ENCODE measurements around the gene ARL14.

Gene ARL14

DNA sequence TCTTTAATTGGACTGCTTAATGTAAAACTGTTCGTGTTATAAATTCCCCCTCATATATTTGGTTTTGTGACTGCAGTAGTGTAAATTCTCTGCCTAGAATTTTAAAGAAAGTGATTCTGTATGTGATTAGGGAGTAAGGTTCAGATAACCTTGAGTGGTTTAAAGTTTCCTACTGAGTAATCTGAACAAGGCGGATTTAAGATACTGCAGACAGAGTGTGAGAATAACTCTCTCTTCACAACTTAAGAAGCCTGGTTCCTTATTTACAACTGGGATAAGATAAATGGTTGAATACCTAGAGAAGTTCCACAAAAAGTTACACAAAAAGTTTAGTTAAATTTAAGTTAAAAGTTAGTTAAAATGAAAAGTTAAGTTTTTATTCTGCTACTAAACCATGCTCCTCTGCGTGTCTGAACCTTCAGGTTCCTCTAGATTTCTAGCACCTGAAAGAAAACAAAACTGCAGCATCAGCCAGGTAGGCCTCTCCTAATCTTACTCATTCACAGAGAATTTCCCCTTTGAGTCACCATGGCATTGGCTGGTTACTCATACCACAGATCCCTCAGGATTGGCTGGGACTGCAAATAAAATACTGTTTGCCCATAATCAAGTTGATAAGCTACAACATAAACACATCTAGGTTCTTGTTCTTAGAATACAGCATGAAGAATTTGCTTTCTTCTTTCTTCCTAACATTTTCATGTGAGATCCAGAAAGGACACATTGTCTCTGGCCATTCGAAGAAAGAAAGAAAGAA, at the start of gene ARL14:
Gene ARL14 (plus strand): TSS at position 614 of the 757 bp plus-strand sequence. CDS start 187 bp downstream, outside the sequence.
- DNase-seq (ENCODE audit: low spot score) = no peak

- DNase-seq (ENCODE audit: low spot score) = no peak
Observed at GRCh38 chr3:160629491-160629890, 47.5 kb upstream of the ARL14 start.

GRCh38 chr3:160633361-160634083, 43.4 kb upstream of the ARL14 start:
- DNase-seq (ENCODE audit: low spot score) = no peak

DNA sequence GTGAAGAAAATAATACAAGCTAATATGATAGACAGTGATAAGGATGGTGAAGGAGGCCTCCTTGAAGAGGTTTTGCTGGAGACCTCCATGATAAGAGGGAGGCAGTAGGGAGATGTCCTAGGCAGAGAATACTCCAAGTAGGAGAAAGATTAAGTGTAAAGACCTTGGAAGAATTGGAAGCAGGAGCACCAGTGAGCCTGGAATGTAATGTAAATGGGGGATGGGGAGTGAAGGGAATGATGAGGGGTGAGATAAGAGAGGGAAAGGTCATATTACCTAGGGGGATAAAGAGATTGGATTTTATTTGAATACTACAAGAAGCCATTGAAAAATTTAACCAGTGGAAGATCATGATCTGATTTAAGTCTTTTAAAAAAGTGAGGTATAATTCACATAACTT, 41.7 kb upstream of the ARL14 start:
- DNase-seq (ENCODE audit: low spot score) = no peak

- DNase-seq (ENCODE audit: low spot score) = no peak
Observed at GRCh38 chr3:160637086-160637485, 39.9 kb upstream of the ARL14 start.

- no peak for DNase-seq (ENCODE audit: low spot score)
Observed at GRCh38 chr3:160638184-160638583, 38.8 kb upstream of the ARL14 start.

- DNase-seq (ENCODE audit: low spot score) = no peak
Observed at GRCh38 chr3:160641665-160642309, 35.2 kb upstream of the ARL14 start.

DNA sequence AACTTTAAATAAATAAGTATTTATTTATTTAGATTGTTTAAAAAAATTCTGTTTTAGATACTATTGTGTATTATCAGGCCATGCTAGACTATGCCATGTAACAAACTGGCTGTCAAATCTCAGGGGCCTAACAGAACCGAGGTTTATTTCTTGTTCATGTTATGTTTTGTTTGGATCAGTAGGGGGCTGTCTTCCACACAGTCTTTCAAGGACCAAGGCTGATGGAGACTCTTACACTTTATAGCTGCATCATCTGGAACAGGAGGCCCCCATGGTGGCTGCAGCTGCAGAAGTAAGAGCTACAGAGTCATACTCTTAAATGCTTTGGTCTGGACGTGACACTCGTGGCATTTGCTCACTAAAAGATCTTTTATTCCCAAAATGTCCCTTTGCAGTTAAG, 33.0 kb upstream of the ARL14 start:
- peak; percentile 62 for DNase-seq (ENCODE audit: low spot score)

DNA sequence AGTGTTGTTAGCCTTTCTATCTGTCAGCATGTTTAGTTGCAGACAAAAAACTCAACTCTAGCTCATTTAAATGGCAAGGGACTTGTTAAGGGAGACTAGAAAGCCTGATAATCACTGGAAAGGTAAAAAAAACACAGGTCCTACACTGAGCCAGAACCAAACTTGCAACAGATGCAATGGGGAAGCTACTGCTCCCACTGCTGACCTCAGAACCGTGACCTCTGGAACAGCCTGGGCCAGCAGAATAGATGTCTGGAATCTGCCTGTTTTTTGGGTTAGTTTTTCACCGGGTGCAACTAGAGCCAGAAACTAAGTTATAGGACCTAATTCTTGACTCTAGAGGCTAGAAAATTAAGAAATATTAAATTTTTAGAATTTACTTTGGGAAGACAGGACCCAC, 32.5 kb upstream of the ARL14 start:
- no peak for DNase-seq (ENCODE audit: low spot score)

DNA sequence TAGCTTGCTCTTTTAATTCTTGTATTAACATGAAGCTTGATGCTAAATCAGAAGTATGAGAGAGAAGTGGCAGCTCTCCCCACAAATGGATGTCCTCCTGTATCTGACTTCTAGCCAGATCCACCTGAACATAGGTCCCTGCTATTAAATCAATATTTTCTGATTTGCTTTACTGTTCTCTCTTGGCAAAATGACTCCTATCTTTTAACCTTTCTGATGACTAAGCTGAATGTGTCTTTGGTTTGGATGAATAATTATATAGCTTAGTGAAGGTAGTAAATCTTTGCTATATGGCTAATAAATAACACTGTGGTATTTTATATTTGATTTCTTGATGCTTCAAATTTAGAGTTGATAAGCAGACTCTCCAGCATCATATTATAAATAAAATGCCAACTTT, 28.3 kb upstream of the ARL14 start:
- no peak for DNase-seq (ENCODE audit: low spot score)

DNA sequence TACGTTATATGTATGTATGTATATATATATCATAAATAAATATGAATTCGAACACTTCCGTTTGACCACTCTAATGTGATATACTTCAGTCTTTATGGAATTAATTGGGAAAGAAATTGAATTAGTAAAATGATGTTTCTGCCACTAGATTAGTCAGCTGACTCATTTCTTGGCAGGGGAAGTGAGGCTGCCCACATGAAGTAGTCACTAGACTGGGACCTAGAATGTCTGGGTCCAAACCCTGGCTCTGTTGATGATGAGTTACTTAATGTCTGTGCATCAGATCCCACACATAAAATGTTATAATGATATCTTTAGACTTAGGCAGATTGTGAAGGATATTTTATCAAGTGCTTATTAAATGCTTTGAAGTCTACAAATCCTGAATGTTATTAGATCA, 27.4 kb upstream of the ARL14 start:
- no peak for DNase-seq (ENCODE audit: low spot score)

DNA sequence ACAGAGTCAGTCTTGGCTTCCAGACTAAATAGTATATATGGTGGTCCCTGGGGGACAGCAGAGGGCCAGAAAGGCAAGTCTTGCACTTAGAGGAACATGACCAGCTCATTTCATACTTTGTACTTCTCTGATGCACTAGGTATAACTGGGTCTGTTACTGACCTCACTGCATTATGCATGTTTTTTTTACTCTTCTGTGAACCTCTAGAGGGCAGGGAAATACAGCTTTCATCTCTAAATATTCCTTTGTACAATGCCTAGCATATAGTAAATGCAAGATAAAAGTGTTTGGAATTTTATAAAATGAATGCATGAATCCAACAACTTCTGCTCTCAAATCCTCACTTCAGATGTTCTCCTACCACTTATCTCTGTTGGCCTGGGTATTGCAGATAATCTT, 23.4 kb upstream of the ARL14 start:
- no peak for DNase-seq (ENCODE audit: low spot score)

DNA sequence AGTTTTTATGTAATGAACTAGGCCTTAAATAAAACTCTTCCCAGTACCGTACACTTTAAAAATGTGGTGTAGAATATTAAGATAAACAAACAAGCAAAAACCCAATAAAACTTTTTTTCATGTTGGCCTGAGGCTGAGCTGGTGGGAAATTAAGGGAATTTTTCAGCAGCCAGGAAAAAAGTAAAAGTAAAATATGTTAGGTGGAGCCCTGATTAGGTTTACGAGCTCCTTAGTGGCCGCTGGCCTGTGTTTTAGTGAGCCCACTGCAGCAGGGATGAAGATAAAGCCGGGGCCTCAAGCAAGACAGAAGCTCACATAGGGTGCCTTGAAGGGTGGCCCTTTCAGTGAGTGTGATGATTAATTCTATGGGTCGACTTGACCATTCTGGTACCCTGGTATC, 16.1 kb upstream of the ARL14 start:
- DNase-seq (ENCODE audit: low spot score) = no peak

DNA sequence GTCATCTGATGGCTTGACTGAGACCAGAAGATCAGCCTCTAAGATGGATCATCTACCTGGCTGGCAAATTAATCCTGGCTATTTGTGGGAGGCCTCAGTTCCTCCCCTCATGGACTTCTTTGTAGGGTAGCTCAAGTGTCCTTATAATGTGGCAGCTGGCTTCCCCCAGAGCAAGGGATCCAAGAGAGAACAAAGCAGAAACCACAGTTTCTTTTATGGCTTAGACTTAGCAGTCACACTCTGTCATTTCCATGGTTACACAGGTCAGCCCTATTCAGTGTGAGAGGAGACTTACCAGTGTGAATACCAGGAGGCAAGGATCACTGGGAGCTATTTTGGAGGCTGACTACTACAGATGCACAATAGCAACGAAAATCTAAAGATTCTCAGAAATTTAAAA, 15.3 kb upstream of the ARL14 start:
- DNase-seq (ENCODE audit: low spot score) = no peak

DNA sequence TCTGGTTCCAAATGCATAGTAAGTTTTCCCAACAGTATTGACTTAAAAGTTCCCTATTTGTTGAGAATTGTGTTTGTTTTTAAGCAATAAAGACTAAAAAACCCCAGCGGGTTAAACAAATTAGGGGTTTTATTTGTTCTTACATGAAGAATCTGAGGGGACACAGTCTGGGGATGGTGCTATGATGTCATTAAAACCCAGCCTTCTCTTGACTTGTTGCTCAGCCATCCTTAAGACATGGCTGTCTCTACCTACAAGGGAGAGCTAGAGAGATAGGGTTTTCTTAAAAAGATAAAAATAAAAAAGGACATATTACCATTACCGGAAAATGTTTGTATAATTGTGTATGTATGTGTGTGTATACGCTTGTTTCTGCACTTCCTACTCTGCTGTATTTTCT, 11.7 kb upstream of the ARL14 start:
- DNase-seq (ENCODE audit: low spot score) = no peak

GRCh38 chr3:160665784-160666526, 11.0 kb upstream of the ARL14 start:
- peak; percentile 46 for DNase-seq (ENCODE audit: low spot score)

DNA sequence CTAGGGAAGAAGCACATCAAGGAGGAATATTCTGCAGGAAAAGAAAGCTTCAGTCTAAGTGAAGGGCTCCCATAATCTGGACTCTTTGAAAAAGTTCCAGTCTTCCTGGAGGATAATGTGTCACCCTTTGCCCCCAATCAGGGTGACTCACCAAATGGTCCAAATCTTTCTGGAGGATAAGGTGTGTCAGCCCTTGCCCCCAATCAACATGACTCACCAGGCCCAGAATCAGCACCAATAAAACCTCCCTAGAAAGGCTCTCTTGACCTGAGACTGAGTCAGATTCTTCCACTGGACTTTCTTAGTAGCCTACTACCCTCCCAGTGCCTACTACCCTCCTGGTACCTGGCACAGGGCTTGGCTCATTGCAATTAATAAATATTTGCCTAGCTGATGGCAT, 9.5 kb upstream of the ARL14 start:
- no peak for DNase-seq (ENCODE audit: low spot score)

DNA sequence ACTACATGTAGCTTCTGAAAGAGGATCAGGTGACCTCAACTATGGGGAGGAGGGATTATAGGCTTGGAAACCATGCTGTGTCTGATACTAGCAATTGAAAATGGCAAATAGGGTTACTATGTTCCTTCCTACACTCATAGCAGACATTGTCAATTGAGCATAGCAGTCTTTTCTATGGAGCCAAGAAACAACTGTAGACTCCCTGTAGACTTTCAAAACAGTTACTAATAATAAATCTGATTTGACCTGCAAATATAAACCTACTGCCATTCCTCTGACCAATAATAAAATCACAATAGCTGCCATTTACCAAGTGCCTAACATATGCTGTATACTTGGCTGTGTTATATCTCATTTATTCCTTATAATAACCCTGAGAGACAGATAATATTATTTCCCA, 8.5 kb upstream of the ARL14 start:
- DNase-seq (ENCODE audit: low spot score) = no peak

- DNase-seq (ENCODE audit: low spot score) = peak; percentile 12
Observed at GRCh38 chr3:160671231-160671630, 5.7 kb upstream of the ARL14 start.

GRCh38 chr3:160671995-160672394, 5.0 kb upstream of the ARL14 start:
- DNase-seq (ENCODE audit: low spot score) = no peak

- no peak for DNase-seq (ENCODE audit: low spot score)
Observed at GRCh38 chr3:160673188-160673587, 3.8 kb upstream of the ARL14 start.

- no peak for DNase-seq (ENCODE audit: low spot score)
Observed at GRCh38 chr3:160675566-160676124, 1.3 kb upstream of the ARL14 start.

All from NAMALWA (cell line).